Adrenal gland (tissue), 5 donors: ENCODE results near the gene SCGB1A1.

ENCODE experiments used
- CTCF ChIP-seq, 6 experiments: fragments of 450-650 bp in 4 of 6; fragments of 200-600 bp in 2 of 6; sonication (generic) in 1 of 6; IDR thresholded peaks; 1 replicate in 5 of 6; 2 replicates in 1 of 6; pipeline versions ENCODE4 v1.5.1 to v1.8.0; 2016 to 2021; ENCODE audit warnings: antibody characterized with exemption in 6 of 6, mild to moderate bottlenecking in 2 of 6, moderate library complexity in 1 of 6
- POLR2A ChIP-seq, 2 donors: fragments of 450-650 bp; IDR thresholded peaks; one replicate each; pipeline ENCODE4 v1.6.1; 2017; ENCODE audit warnings: antibody characterized with exemption in 2 of 2, mild to moderate bottlenecking in 2 of 2, moderate library complexity in 1 of 2
- donor health status: DM: no; HTN: no; CAD: no.

- no peak for TF ChIP-seq CTCF (IDR thresholded peaks at IDR 0.05)
- no peak for TF ChIP-seq POLR2A (IDR thresholded peaks at IDR 0.05)
These were observed 12.8 kb upstream of the SCGB1A1 start for GRCh38 chr11:62406034-62406433.
